Motor neuron (in vitro differentiated cells): ENCODE measurements around the gene PM20D1. TPM values are rescaled to one million over a fixed set of nuclear protein-coding genes. Genes with fewer than 3 reads are reported as not detected.
A peak's percentile ranks its signal among the peaks of the same experiment; 100 is the strongest.
"Not testable (repeated sequence)": the region's sequence is repeated elsewhere in the genome, so short reads cannot be mapped to it uniquely, and the experiment has no call there.

Experiments
- ATAC-seq, 8 experiments: fragments of 200-7000 bp; cut with Tn5 transposase; replicated peaks in 6 of 8; 2 replicates each; pipeline ENCODE4 v1.8.0; 2021; ENCODE audit warnings: mild to moderate bottlenecking in 8 of 8, moderate library complexity in 8 of 8
- H3K27ac ChIP-seq, 2 donors: fragments of 250-450 bp; sonication (Bioruptor Pico); 2 replicates each; pipeline ENCODE4 v1.9.0; 2021; ENCODE audit warnings: antibody characterized with exemption in 2 of 2, mild to moderate bottlenecking in 2 of 2, moderate library complexity in 1 of 2
- H3K4me1 ChIP-seq, 2 donors: fragments of 250-450 bp; sonication (Bioruptor Pico); replicated peaks in 1 of 2; 2 replicates each; pipeline ENCODE4 v1.6.1; 2021; ENCODE audit warnings: antibody characterized with exemption in 2 of 2, mild to moderate bottlenecking in 2 of 2, moderate library complexity in 1 of 2
- H3K4me3 ChIP-seq, 5 donors: fragments of 250-450 bp; sonication (Bioruptor Pico); 2 replicates each; pipeline ENCODE4 v1.9.0; 2021; ENCODE audit warnings: antibody characterized with exemption in 5 of 5, mild to moderate bottlenecking in 5 of 5, moderate library complexity in 4 of 5
- WGBS, 10 experiments: fragments of 450-650 bp; shearing (Covaris generic); methylation state at CpG; one replicate each; pipeline ENCODE4 v1.0.0; 2022; 5-methylcytosine and 5-hydroxymethylcytosine counted together
- in situ Hi-C, 9 experiments: fragments of 400-800 bp; cut with MboI; loops; one replicate each; pipeline ENCODE4 v1.15.0; 2021; ENCODE audit warnings: low sequenced_read_pairs in 9 of 9, low pct_unique_long_range_greater_than_20kb in 2 of 9; ENCODE audit not compliant: unreplicated experiment in 9 of 9
- total RNA-seq, 8 experiments: library from RNA; unstranded; fragments of 300-600 nt; gene quantifications; 2 replicates each; pipeline versions ENCODE4 v1.2.3 to v1.2.4, GENCODE V29; 2022

Gene PM20D1
- total RNA-seq, 8 experiments from 2014 or later = 0.05 to 1.8 (median 0.52) TPM; not detected in 1

DNA sequence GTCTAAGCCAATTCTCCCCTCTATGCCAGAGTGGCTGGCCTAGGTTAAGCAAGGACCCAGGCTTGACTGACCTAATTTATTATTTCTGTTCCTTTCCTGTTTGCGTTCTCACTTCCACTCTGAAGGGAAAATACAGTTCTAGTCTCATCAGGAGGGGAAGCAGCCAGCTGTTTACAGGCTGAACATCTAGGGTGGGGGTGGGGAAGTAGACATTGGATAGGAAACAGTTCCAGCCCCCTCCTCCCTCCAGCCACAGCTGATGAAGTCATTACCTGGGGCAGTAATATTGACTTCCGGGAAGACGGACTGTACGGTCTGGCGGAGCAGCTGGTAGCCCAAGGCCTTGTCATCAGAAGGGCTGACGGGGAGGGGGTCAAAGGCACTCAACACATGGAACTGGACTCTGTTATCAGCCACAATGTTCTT is 17.6 kb downstream of the PM20D1 start:
- peaks cover 8% of the 10 kb centered on the region in 2 donors for H3K4me1 ChIP-seq
- H3K4me3 ChIP-seq = no peak overlapping the region
- 52 to 100% (median 78%) methylated on average over 1 to 6 of the region's 6 CpGs; no CpG with 5 or more reads in 4 of the 10 experiments for whole genome bisulfite sequencing, 10 experiments
- in situ Hi-C loops = no loop called here
- ATAC-seq = peak in 5 of 8 experiments; percentile 98 to 99 (median 98)
- H3K27ac ChIP-seq = peak overlapping the region; percentile 60 to 72

DNA sequence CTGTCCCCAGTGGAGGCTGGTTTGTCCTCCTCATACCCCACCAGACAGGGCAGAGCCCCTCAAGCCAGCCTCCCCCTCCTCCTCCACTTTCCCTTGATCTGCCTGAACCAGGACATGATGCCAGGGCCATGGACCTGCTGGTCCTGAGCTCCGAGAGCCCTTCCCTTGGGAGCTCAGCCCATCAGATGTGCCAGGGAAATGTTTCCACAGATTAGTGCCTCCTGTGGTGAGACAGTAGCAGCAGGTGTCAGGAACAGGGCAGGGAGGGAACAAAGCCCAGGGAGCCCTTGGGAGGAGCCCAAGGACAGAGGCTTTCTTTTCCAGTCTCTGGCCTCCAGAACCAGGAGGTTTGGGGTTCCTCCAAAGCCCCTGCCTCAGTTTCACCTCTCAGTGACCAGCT is 22.3 kb downstream of the PM20D1 start:
- WGBS, 10 experiments = 88 to 100% methylated on average over 1 of the region's 1 CpG; no CpG with 5 or more reads in 8 of the 10 experiments
- no peak overlapping the region for H3K4me3 ChIP-seq
- in situ Hi-C loops = no loop called here
- ATAC-seq = peak in 1 of 8 experiments; percentile 59
- peaks cover 2 to 15% of the 10 kb centered on the region in 2 donors for H3K4me1 ChIP-seq
- H3K27ac ChIP-seq = no peak overlapping the region

DNA sequence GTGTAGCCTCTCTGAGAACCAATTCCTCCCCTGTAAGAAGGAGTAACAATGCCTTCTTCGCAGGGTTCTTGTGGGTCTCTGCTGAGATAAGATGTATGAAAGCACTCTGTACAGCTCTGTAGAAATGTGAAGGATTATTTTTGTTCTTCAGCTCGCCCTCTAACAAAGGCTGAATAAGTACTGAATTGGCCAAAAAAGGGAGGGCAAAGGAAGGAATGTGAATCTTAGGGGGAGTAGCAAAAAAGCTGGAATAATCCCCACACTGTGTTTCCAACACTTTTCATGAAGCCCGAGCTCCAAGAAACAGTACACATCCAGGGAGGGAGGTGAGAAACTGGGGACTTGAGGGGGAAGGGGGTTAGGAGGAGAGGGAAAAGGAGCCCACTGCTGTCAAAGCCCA is 22.9 kb downstream of the PM20D1 start:
- no peak for ATAC-seq
- Histone ChIP-seq H3K27ac (no peak overlapping the region), H3K4me3 (no peak overlapping the region), H3K4me1 (peaks cover 0 to 10% of the 10 kb centered on the region in 2 donors)
- WGBS, 10 experiments = 22 to 82% (median 61%) methylated on average over 1 to 3 of the region's 3 CpGs; no CpG with 5 or more reads in 3 of the 10 experiments
- in situ Hi-C loops = no loop called here

DNA sequence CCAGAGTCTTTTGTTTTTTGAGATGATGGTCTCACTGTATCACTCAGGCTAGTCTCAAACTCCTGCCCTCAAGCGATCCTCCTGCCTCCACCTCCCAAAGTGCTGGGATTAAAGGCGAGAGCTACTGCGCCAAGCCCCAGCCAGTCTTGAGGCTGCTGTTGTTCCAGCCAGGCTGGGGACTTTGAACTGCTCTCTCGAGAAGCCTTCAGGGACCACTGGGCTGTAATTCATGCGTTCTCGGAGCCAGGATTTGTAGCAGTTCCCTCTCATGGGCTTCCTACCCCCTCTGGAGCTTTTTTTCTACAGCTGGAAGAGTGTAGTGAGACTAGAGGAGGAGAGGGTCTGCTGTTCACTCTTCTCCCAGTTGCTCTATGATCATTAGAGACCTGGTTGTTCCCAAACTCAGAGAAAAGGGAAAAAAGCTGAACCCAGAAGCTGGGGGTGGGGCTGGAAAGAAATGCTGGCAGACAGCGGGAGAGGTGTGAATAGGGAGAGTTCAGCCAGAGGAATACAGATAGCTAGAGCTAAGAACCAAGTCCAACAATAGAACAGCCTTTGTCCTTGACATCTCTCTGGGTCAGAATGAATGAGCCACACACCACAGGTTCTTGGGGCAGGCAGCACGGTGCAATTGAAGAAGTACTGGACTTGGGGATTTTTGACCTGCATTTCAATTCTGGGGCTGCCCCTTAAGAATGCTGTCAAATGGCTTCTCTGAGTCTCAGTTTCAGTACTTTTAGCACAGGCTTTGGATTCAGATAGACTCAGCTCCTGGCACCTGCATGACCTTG is 23.7 kb downstream of the PM20D1 start:
- Histone ChIP-seq H3K4me3 (no peak overlapping the region), H3K4me1 (peaks cover 0 to 10% of the 10 kb centered on the region in 2 donors), H3K27ac (no peak overlapping the region)
- in situ Hi-C loops = no loop called here
- ATAC-seq = peak in 3 of 8 experiments; percentile 31 to 73 (median 73)
- WGBS, 10 experiments = 38 to 100% (median 61%) methylated on average over 1 to 8 of the region's 8 CpGs; no CpG with 5 or more reads in 3 of the 10 experiments

DNA sequence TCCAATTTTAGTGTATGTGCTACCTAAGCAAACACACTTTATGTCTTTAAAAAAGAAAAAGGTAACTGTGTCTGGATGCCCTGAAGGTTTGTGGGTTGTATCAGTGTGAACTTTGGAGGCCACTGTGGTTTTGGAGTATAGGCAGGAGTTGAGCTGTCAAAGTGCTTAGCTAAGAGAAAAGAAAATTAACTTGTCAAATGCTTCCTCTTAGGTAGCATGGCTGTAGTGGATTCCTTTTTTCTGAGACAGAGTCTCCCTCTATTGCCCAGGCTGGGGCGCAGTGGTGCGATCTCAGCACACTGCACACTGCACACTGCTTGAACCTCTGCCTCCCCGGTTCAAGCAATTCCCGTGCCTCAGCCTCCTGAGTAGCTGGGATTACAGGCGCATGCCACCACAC is 25.8 kb downstream of the PM20D1 start:
- ATAC-seq = no peak
- H3K27ac ChIP-seq = no peak overlapping the region
- H3K4me1 ChIP-seq = peaks cover 0 to 10% of the 10 kb centered on the region in 2 donors
- WGBS, 10 experiments = 94 to 100% (median 95%) methylated on average over 3 to 5 of the region's 5 CpGs; no CpG with 5 or more reads in 5 of the 10 experiments
- H3K4me3 ChIP-seq = no peak overlapping the region
- in situ Hi-C loops = no loop called here

DNA sequence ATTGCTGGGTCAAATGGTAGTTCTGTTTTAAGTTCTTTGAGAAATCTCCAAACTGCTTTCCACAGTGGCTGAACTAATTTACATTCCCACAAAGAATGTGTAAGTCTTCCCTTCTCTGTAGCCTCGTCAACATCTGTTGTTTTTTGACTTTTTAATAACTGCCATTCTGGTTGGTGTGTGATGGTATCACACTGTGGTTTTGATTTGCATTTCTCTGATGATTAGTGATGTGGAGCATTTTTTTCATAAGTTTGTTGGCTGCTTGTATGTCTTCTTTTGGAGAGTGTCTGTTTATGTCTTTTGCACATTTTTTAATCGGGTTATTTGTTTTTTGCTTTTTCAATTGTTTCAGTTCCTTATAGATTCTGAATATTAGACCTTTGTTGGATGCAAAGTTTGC is 26.7 kb downstream of the PM20D1 start:
- H3K4me3 ChIP-seq, in situ Hi-C loops, H3K27ac ChIP-seq: not testable (repeated sequence)
- H3K4me1 ChIP-seq = peaks cover 0 to 10% of the 10 kb centered on the region in 2 donors
- WGBS, 10 experiments = 12 to 100% (median 79%) methylated on average over 1 to 2 of the region's 2 CpGs
- peak in 1 of 8 experiments; percentile 60 for ATAC-seq

DNA sequence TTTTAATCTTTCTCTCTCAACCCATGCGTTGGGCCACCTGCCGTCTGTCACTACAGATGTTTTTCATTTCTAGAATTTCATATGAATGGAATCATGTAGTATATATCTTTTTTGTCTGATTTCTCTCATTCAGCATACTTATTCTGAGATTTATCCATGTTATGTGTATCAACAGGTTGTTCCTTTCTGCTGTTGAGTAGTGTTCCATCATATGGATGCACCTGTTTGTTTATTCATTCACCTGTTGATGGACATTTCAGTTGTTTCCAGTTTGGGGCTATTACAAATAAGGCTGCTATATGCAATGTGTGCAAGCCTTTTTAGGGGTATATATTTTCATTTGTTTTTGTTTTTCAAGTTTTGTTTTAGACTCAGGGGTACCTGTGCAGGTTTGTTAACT is 27.5 kb downstream of the PM20D1 start:
- H3K27ac ChIP-seq = no peak overlapping the region
- in situ Hi-C loops = no loop called here
- no peak for ATAC-seq
- WGBS, 10 experiments = 22 to 95% (median 77%) methylated on average over 2 of the region's 2 CpGs
- peaks cover 0 to 10% of the 10 kb centered on the region in 2 donors for H3K4me1 ChIP-seq
- no peak overlapping the region for H3K4me3 ChIP-seq

DNA sequence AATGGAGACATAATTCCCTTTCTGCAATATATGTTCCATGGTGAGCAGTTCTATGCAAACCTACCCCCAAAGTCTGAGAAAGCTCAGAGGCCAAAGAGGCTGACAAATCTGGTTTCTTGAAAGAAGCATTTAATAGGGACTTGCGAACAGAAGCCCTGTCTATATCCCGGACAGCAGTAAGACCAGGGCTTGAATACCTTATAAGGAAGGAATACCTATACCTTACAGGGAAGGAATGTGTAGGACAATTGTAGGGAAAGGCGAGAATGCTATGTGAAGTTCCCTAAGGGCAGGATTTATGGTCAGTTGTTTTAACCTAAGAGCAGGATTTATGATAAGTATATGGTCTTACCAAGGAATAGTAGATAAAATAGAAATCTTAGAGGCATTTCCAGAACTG is 31.9 kb downstream of the PM20D1 start:
- WGBS, 10 experiments = 83 to 100% (median 94%) methylated on average over 1 to 3 of the region's 3 CpGs; no CpG with 5 or more reads in 1 of the 10 experiments
- Histone ChIP-seq H3K4me1 (peaks cover 6 to 7% of the 10 kb centered on the region in 2 donors), H3K4me3 (no peak overlapping the region), H3K27ac (no peak overlapping the region)
- in situ Hi-C loops = no loop called here
- no peak for ATAC-seq

DNA sequence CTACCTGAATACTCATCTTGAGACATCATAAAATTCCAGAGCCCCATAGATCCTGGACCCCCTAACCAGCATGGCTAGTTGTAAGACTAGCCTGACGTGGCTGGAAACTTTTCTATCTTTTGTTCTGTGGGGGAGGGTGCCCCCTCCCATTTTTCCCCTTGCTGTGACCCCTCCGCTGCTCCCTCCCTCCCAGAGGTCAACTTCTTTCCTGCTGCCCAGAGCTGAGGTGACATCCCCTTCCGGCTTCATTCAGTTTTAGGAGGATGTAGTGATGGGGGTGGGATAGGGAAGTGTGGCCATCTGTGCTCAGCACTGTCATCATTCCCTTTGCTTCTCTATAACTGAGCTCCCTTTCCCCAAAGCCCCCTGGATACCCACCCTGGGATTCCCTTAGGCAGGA is 32.6 kb downstream of the PM20D1 start:
- no peak overlapping the region for H3K27ac ChIP-seq
- H3K4me1 ChIP-seq = peaks cover 6 to 7% of the 10 kb centered on the region in 2 donors
- no peak overlapping the region for H3K4me3 ChIP-seq
- 0 to 60% (median 58%) methylated on average over 1 to 3 of the region's 3 CpGs; no CpG with 5 or more reads in 7 of the 10 experiments for WGBS, 10 experiments
- in situ Hi-C loops = no loop called here
- ATAC-seq = no peak

DNA sequence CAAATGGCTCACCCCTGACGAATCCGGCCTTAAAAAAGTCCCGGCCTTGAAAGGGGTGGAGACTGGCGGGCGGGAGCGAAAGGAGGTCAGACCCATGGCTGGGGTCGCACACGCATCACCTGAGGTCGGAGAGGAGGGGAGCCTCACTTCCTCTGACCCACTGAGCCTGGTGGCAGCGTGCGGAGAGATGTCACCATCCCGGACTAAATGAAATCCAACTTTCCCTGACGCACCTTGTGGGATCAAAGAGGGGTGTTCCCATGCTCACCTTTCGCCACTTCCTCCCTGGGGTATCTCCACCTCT is 36.2 kb downstream of the PM20D1 start:
- H3K27ac ChIP-seq = peak overlapping the region in 1 of 2 donors; percentile 49
- WGBS, 10 experiments = 0 to 20% (median 10%) methylated on average over 2 to 14 of the region's 14 CpGs; no CpG with 5 or more reads in 2 of the 10 experiments

DNA sequence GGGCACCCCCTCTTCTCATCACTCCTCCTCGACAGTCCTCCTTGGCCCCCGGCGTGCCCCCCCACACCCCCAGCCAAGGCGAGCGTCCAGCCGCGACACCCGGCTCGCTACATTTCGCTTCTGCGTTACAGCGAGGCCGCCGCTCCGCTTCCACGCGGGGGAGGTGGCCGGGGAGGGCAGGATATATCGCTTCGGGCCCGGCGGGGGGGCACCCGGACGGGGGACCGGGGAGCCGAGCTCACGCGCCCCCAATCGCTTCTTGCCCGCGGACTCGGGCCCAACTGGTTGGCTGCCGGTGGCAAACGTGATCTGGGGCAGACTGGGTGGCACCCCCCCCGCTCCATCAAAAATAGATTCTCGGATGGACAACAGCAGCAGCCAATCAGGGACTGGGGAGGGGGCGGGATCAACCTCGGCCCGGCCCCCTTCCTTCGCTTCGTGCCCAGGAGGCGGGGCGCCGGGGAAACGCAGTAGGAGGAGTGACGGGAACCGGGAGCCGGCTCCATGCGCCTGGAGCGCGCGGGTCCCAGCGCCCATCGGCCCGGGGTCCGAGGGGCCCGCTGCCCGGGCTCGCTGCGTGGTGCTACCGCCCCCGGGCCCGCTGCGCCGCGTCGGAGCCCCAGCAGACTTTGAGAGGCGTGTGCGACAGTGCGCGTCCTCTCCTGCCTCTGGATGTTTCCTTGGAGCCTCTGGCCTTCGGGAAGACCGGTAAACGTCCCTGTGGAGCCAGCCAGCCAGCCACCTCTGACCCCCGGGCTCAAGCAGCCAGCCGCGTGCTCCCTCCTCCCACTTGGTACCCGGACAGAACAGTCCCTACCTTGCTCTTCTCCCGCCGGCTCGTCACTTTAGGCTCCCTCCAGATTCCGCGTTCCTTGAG is 36.8 kb downstream of the PM20D1 start, which contains the start of gene SLC41A1:
Gene SLC41A1, minus strand, starts transcription at position 321 of the 877 bp plus-strand sequence. CDS start 2,757 bp downstream, outside the sequence.
- in situ Hi-C loops = no loop called here
- peak within 1 kb of the TSS; percentile 59 to 68 for H3K27ac ChIP-seq
- 0 to 2% (median 0%) methylated on average over 1 to 16 of the region's 83 CpGs; no CpG with 5 or more reads in 4 of the 10 experiments for WGBS, 10 experiments
- H3K4me1 ChIP-seq = peaks cover 16 to 27% of the 10 kb centered on the region in 2 donors
- ATAC-seq = peak; percentile 87 to 93 (median 90)
- H3K4me3 ChIP-seq = peak within 1 kb of the TSS; percentile 82 to 94 (median 83)

More for the DNA sequence above, 36.2 kb downstream of the PM20D1 start:
- in situ Hi-C loops = no loop called here
- Histone ChIP-seq H3K4me1 (peaks cover 16 to 27% of the 10 kb centered on the region in 2 donors), H3K4me3 (peak overlapping the region; percentile 82 to 94 (median 83))
- no peak for ATAC-seq

DNA sequence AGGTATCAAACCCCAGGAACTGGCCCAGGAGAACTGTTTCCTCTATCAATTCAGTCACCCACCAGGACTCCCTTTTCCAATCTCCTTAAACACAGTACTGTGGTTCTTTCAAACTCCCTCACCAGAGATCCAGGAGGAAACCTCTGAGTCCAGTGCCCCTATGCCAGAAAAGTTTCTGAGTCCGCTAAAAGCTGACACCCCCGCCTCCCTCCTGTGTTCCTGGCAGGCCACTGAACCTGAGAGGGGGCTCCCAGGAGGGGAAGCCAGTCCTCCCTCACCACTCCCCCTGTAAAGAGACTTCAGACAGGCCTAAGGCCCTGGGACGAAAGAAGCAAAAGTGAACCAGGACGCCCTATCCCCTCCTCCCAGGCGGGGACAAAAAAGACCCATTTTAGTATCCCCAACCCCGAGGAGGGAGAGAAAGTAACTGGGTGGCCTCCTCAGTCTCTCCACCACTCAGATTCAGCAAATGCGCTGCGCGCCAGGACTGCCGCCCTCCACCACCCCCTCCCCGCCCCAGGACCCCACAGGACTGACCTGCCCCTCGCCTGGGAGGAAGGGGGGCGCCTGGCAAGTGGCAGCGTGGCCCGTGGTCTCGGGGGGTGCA is 37.6 kb downstream of the PM20D1 start:
- H3K4me3 ChIP-seq = peak overlapping the region; percentile 82 to 94 (median 83)
- H3K4me1 ChIP-seq = peaks cover 16 to 27% of the 10 kb centered on the region in 2 donors
- in situ Hi-C loops = no loop called here
- WGBS, 10 experiments = 0 to 8% (median 0%) methylated on average over 1 to 2 of the region's 16 CpGs; no CpG with 5 or more reads in 7 of the 10 experiments
- H3K27ac ChIP-seq = peak overlapping the region; percentile 59 to 68
- peak; percentile 6 to 63 (median 56) for ATAC-seq
